HEK293T (cell line): ENCODE measurements around the gene ELAPOR1.

Experiments used
- CTCF ChIA-PET: fragments of 350-600 bp; formaldehyde crosslinking; extraction: SDS; loops from one replicate; lab custom pipeline; 2021; ENCODE audit warnings: antibody characterized with exemption, inconsistent platforms; lab: Yijun Ruan, JAX
- POLR2A ChIA-PET: fragments of 350-600 bp; formaldehyde crosslinking; extraction: SDS; loops from one replicate; lab custom pipeline; 2020; ENCODE audit warnings: antibody characterized with exemption, inconsistent platforms; lab: Yijun Ruan, JAX
- DNase-seq: peaks from one replicate; pipeline ENCODE4 v3.0.0; 2012; ENCODE audit warnings: mixed read lengths; ENCODE audit errors: extremely low spot score
- ARNT ChIP-seq: fragments of 450-650 bp; IDR thresholded peaks from 2 replicates; pipeline ENCODE4 v1.6.1; 2017; ENCODE audit warnings: mild to moderate bottlenecking
- BHLHE40 ChIP-seq: fragments of 450-650 bp; IDR thresholded peaks from 2 replicates; pipeline ENCODE4 v1.6.1; 2016; ENCODE audit warnings: mild to moderate bottlenecking, moderate library complexity, borderline replicate concordance
- CTBP1 ChIP-seq: fragments of 450-650 bp; IDR thresholded peaks from 2 replicates; pipeline ENCODE4 v1.6.1; 2016; ENCODE audit warnings: borderline replicate concordance
- ELF4 ChIP-seq: fragments of 450-650 bp; IDR thresholded peaks from 2 replicates; pipeline ENCODE4 v1.6.1; 2017; ENCODE audit warnings: antibody characterized with exemption
- FOXA1 ChIP-seq: fragments of 450-650 bp; IDR thresholded peaks from 2 replicates; pipeline ENCODE4 v1.6.1; 2016; ENCODE audit warnings: mild to moderate bottlenecking
- FOXK2 ChIP-seq: fragments of 450-650 bp; IDR thresholded peaks from 2 replicates; pipeline ENCODE4 v1.6.1; 2016; ENCODE audit warnings: mild to moderate bottlenecking
- FOXM1 ChIP-seq: fragments of 450-650 bp; IDR thresholded peaks from 2 replicates; pipeline ENCODE4 v1.6.1; 2017; ENCODE audit warnings: mild to moderate bottlenecking, borderline replicate concordance
- HDGF ChIP-seq: fragments of 450-650 bp; IDR thresholded peaks from 2 replicates; pipeline ENCODE4 v1.6.1; 2017; ENCODE audit warnings: antibody characterized with exemption, borderline replicate concordance
- L3MBTL2 ChIP-seq: fragments of 450-650 bp; conservative IDR thresholded peaks from 2 replicates; pipeline ENCODE4 v1.6.1; 2016; ENCODE audit warnings: mild to moderate bottlenecking
- LEF1 ChIP-seq: fragments of 450-650 bp; IDR thresholded peaks from 2 replicates; pipeline ENCODE4 v1.6.1; 2017; ENCODE audit warnings: mild to moderate bottlenecking, borderline replicate concordance
- NFRKB ChIP-seq: fragments of 450-650 bp; IDR thresholded peaks from 2 replicates; pipeline ENCODE4 v1.6.1; 2016; ENCODE audit warnings: mild to moderate bottlenecking, moderate library complexity
- PKNOX1 ChIP-seq: fragments of 450-650 bp; IDR thresholded peaks from 2 replicates; pipeline ENCODE4 v1.6.1; 2016
- SP1 ChIP-seq: fragments of 450-650 bp; IDR thresholded peaks from 2 replicates; pipeline ENCODE4 v1.6.1; 2017
- SUZ12 ChIP-seq: fragments of 450-650 bp; IDR thresholded peaks from 2 replicates; pipeline ENCODE4 v1.6.1; 2016; ENCODE audit warnings: mild to moderate bottlenecking
- TARDBP ChIP-seq: fragments of 450-650 bp; IDR thresholded peaks from 2 replicates; pipeline ENCODE4 v1.6.1; 2016
- ZNF384 ChIP-seq: fragments of 450-650 bp; IDR thresholded peaks from 2 replicates; pipeline ENCODE4 v1.6.1; 2016

The ELAPOR1 gene

GRCh38 chr1:109151146-109151990, 37.5 kb downstream of the ELAPOR1 start:
- CTCF ChIA-PET: no interaction called here
- TF ChIP-seq HDGF (no peak), NFRKB (no peak), SP1 (no peak), L3MBTL2 (no peak), CTBP1 (no peak), ARNT (no peak), PKNOX1 (no peak), BHLHE40 (no peak), FOXA1 (no peak), FOXM1 (no peak), TARDBP (no peak), LEF1 (no peak), SUZ12 (no peak)
- peak; percentile 45 for DNase-seq
- POLR2A ChIA-PET: interaction anchor here (1.8 kb wide), 1 partner anchor 51 kb away, joined by 8 read pairs; no protein-coding TSS in a partner anchor

GRCh38 chr1:109152196-109152595, 38.3 kb downstream of the ELAPOR1 start:
- no peak for TF ChIP-seq FOXM1
- TF ChIP-seq PKNOX1: no peak
- no peak for TF ChIP-seq ZNF384
- no peak for TF ChIP-seq SP1
- TF ChIP-seq FOXA1: no peak
- no peak for TF ChIP-seq CTBP1
- TF ChIP-seq ELF4: no peak
- no peak for TF ChIP-seq L3MBTL2
- no peak for TF ChIP-seq SUZ12
- TF ChIP-seq ARNT: no peak
- no peak for TF ChIP-seq FOXK2
- TF ChIP-seq TARDBP: no peak
- no peak for TF ChIP-seq LEF1
- TF ChIP-seq NFRKB: no peak
- no peak for TF ChIP-seq BHLHE40
- no peak for TF ChIP-seq HDGF
- POLR2A ChIA-PET: interaction anchor here (1.8 kb wide), 1 partner anchor 52 kb away, joined by 8 read pairs; no protein-coding TSS in a partner anchor
- DNase-seq: no peak
- CTCF ChIA-PET: interaction anchor here (0.7 kb wide), 1 partner anchor 11 kb away, joined by 3 read pairs; no protein-coding TSS in a partner anchor

GRCh38 chr1:109156916-109157385, 43.0 kb downstream of the ELAPOR1 start:
- TF ChIP-seq FOXM1 (no peak), BHLHE40 (no peak), CTBP1 (no peak), TARDBP (no peak), ARNT (no peak), SUZ12 (no peak), FOXA1 (no peak)
- ChIA-PET POLR2A (no interaction called here), CTCF (no interaction called here)
- DNase-seq: no peak

- TF ChIP-seq ARNT: no peak
- no peak for TF ChIP-seq HDGF
- TF ChIP-seq FOXM1: no peak
- no peak for TF ChIP-seq LEF1
- no peak for DNase-seq
- POLR2A ChIA-PET: no interaction called here
- CTCF ChIA-PET: no interaction called here
These were observed 44.5 kb downstream of the ELAPOR1 start for GRCh38 chr1:109158433-109158832.

GRCh38 chr1:109159326-109159725, 45.4 kb downstream of the ELAPOR1 start:
- POLR2A ChIA-PET: no interaction called here
- DNase-seq: no peak
- TF ChIP-seq HDGF: no peak
- TF ChIP-seq SUZ12: no peak
- no peak for TF ChIP-seq ZNF384
- no peak for TF ChIP-seq L3MBTL2
- TF ChIP-seq PKNOX1: no peak
- no peak for TF ChIP-seq FOXK2
- no peak for TF ChIP-seq FOXA1
- no peak for TF ChIP-seq SP1
- no peak for TF ChIP-seq TARDBP
- TF ChIP-seq LEF1: no peak
- TF ChIP-seq ELF4: no peak
- no peak for TF ChIP-seq CTBP1
- TF ChIP-seq FOXM1: no peak
- no peak for TF ChIP-seq NFRKB
- TF ChIP-seq BHLHE40: no peak
- TF ChIP-seq ARNT: no peak
- CTCF ChIA-PET: no interaction called here
